Testis (tissue), 3 donors: ENCODE measurements around the gene LCP2. TPM values are rescaled to one million over a fixed set of nuclear protein-coding genes. Genes with fewer than 3 reads are reported as not detected.

Experiments used
- DNase-seq: peaks from one replicate; pipeline ENCODE4 v3.0.0-alpha.2; 2019
- H3K27ac ChIP-seq, 2 donors: fragments of 200-600 bp; sonication (generic); one replicate each; pipeline ENCODE4 v1.5.1; 2019
- H3K27me3 ChIP-seq: fragments of 200-600 bp; sonication (generic); one replicate; pipeline ENCODE4 v1.5.1; 2019
- H3K36me3 ChIP-seq: fragments of 200-600 bp; sonication (generic); one replicate; pipeline ENCODE4 v1.5.1; 2017; ENCODE audit warnings: low read depth; ENCODE audit errors: missing control alignments
- H3K4me1 ChIP-seq: fragments of 200-600 bp; sonication (generic); one replicate; pipeline ENCODE4 v1.5.1; 2019
- H3K4me3 ChIP-seq, 2 donors: fragments of 200-600 bp; sonication (generic); one replicate each; pipeline ENCODE4 v1.5.1; 2017 to 2019
- H3K9me3 ChIP-seq: fragments of 200-600 bp; sonication (generic); one replicate; pipeline ENCODE4 v1.5.1; 2017
- POLR2A ChIP-seq: fragments of 450-650 bp; IDR thresholded peaks from one replicate; pipeline ENCODE4 v1.6.1; 2017; ENCODE audit warnings: antibody characterized with exemption, mild to moderate bottlenecking, moderate library complexity
- WGBS, 2 donors: methylation state at CpG; one replicate each; pipeline ENCODE4 v1.1.5; 2018; 5-methylcytosine and 5-hydroxymethylcytosine counted together
- intact Hi-C: fragments of 100-400 bp; cut with DNase I; formaldehyde crosslinking; loops from one replicate; pipeline ENCODE4 v1.15.1; 2023; ENCODE audit warnings: low total_unique reads
- polyA plus RNA-seq: library from polyadenylated mRNA; stranded (reverse); fragments of 350-450 nt; fragmentation: Illumina TruSeq; extraction: RNeasy Lipid Tissue Mini Kit (QIAGEN cat#74804); gene quantifications from one replicate; pipeline ENCODE4 v1.2.3, GENCODE V29; 2014; ENCODE audit warnings: low read depth, low replicate concordance; ENCODE audit not compliant: insufficient read depth
- total RNA-seq, 2 donors: library from RNA; depleted of rRNA; stranded (reverse); fragments of >200 nt; gene quantifications; one replicate each; pipeline ENCODE4 v1.2.3, GENCODE V29; 2016
- TF ChIP-seq, protein P1 (sequence below), 3 experiments: fragments of 450-650 bp in 2 of 3; fragments of 200-600 bp in 1 of 3; sonication (generic) in 1 of 3; IDR thresholded peaks; one replicate each; pipeline ENCODE4 v1.5.1; 2016 to 2019; ENCODE audit warnings: antibody characterized with exemption in 3 of 3, mild to moderate bottlenecking in 2 of 3, moderate library complexity in 1 of 3

The LCP2 gene
- total and polyA plus RNA-seq, 3 donors from 2014 or later = 8.6 to 14.2 (median 11.5) TPM

DNA sequence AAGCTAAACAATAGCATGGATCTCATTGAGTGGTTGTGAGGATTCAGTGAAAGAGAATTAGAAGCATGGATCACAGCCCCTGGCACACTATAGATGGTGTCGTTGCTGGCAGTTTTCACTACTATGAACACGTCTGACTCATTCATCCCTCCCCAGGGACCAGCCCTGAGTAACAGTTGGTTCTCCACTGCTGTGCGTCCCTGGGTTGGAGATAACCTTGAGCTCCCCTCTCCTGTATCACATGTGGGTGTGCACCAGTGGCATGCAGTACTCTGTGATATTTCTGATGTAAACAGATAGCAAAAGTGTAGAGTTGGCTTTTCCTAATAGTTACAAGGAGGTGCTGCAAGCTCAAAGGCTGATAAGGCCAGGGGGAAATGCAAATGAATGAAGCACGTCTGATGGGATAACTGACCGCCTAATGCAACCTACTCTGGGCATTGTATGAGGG lies 8.8 kb upstream of the LCP2 start:
- Histone ChIP-seq H3K9me3 (no peaks in the 10 kb centered on the region), H3K4me3 (no peak overlapping the region), H3K4me1 (peaks cover 44% of the 10 kb centered on the region), H3K36me3 (no peaks in the 10 kb centered on the region), H3K27me3 (no peaks in the 10 kb centered on the region), H3K27ac (peak overlapping the region in 1 of 2 donors; percentile 76)
- intact Hi-C loops = no loop called here
- WGBS, 2 donors = 39 to 46% methylated on average over 5 of the region's 5 CpGs
- no peak for TF ChIP-seq POLR2A
- DNase-seq = peak; percentile 72

DNA sequence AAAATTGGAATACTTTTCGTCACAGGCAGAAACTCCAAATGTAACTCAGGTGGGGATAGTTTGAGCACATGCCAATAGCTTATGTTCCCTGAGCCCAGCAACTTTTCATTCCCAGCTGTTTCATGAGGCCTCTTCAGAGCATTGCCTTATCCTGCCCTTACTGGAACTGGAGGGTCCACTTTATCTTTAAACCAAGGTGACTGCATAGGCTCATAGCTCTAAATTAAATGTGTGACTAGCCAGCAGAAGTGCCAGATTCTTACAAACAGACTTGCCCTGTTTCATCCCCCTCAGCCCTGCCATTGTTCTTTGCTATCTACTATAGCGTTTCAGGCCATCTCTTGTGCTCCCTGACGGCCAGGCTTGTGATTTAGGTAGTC lies 8.1 kb upstream of the LCP2 start:
- peak overlapping the region in 1 of 2 donors; percentile 76 for H3K27ac ChIP-seq
- no peak overlapping the region for H3K4me3 ChIP-seq
- TF ChIP-seq, protein P1, sequence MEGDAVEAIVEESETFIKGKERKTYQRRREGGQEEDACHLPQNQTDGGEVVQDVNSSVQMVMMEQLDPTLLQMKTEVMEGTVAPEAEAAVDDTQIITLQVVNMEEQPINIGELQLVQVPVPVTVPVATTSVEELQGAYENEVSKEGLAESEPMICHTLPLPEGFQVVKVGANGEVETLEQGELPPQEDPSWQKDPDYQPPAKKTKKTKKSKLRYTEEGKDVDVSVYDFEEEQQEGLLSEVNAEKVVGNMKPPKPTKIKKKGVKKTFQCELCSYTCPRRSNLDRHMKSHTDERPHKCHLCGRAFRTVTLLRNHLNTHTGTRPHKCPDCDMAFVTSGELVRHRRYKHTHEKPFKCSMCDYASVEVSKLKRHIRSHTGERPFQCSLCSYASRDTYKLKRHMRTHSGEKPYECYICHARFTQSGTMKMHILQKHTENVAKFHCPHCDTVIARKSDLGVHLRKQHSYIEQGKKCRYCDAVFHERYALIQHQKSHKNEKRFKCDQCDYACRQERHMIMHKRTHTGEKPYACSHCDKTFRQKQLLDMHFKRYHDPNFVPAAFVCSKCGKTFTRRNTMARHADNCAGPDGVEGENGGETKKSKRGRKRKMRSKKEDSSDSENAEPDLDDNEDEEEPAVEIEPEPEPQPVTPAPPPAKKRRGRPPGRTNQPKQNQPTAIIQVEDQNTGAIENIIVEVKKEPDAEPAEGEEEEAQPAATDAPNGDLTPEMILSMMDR (IDR thresholded peaks at IDR 0.05) = no peak
- no peak for TF ChIP-seq POLR2A
- intact Hi-C loops = no loop called here
- peaks cover 36% of the 10 kb centered on the region for H3K4me1 ChIP-seq
- WGBS, 2 donors = 69% methylated on average over 3 of the region's 3 CpGs
- no peaks in the 10 kb centered on the region for H3K27me3 ChIP-seq
- DNase-seq = no peak
- no peaks in the 10 kb centered on the region for H3K36me3 ChIP-seq
- no peaks in the 10 kb centered on the region for H3K9me3 ChIP-seq

DNA sequence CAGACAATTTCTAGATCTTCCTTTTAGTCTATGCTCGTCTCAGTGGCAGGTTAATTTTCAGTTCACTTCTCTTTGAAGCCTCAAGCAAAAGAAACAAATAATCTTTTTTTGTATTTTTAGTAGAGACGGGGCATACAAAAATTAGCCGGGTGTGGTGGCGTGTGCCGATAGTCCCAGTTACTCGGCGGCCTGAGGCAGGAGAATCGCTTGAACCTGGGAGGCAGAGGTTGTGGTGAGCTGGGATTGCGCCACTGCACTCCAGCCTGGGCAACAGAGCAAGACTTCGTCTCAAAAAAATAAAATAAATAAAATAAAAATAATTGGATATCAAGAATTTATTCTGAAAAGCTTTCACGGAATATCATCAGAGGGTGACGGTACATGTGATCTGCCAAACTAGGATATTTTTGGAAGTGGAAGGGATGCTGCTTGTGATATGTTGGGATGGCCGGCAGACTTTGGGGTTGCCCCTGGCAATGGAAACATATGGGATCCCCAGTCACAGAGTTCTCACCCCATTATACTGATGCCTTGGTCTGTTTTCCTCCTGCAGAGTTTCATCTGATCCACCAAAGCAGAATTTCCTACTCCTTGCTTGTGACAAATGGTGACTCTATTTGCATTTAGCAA lies 7.6 kb upstream of the LCP2 start:
- no peak overlapping the region for H3K4me3 ChIP-seq
- no peak overlapping the region for H3K27ac ChIP-seq
- 96 to 97% methylated on average over 13 of the region's 13 CpGs for WGBS, 2 donors
- intact Hi-C loops = no loop called here
- TF ChIP-seq, protein P1 (IDR thresholded peaks at IDR 0.05) = no peak
- no peak for TF ChIP-seq POLR2A
- H3K36me3 ChIP-seq = no peaks in the 10 kb centered on the region
- H3K27me3 ChIP-seq = no peaks in the 10 kb centered on the region
- no peak for DNase-seq
- H3K4me1 ChIP-seq = peaks cover 34% of the 10 kb centered on the region
- H3K9me3 ChIP-seq = no peaks in the 10 kb centered on the region

DNA sequence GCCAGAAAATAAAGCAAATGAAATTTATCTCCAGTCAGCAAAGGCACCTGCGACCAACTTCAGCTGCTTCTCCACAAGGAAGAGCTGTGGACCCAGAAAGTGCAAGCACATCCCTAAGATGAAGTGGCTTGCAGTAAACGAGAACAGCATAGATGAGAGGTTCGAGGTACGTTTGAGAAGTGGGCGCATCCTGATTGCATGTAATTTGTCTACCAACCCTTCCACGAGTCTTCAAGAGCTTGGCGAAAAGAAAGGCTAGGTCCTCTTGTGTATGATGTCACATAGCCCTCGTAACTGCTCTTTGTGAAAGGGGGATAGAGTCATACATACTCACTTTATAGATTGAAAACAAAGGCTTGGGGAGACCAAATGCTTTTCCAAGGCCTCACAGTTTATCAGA lies 6.0 kb upstream of the LCP2 start:
- intact Hi-C loops = no loop called here
- WGBS, 2 donors = 82 to 84% methylated on average over 8 of the region's 8 CpGs
- Histone ChIP-seq H3K4me3 (no peak overlapping the region), H3K27me3 (no peaks in the 10 kb centered on the region), H3K27ac (peak overlapping the region in 1 of 2 donors; percentile 11), H3K36me3 (no peaks in the 10 kb centered on the region), H3K9me3 (no peaks in the 10 kb centered on the region), H3K4me1 (peaks cover 34% of the 10 kb centered on the region)
- no peak for TF ChIP-seq POLR2A
- TF ChIP-seq, protein P1 (IDR thresholded peaks at IDR 0.05) = no peak
- no peak for DNase-seq

DNA sequence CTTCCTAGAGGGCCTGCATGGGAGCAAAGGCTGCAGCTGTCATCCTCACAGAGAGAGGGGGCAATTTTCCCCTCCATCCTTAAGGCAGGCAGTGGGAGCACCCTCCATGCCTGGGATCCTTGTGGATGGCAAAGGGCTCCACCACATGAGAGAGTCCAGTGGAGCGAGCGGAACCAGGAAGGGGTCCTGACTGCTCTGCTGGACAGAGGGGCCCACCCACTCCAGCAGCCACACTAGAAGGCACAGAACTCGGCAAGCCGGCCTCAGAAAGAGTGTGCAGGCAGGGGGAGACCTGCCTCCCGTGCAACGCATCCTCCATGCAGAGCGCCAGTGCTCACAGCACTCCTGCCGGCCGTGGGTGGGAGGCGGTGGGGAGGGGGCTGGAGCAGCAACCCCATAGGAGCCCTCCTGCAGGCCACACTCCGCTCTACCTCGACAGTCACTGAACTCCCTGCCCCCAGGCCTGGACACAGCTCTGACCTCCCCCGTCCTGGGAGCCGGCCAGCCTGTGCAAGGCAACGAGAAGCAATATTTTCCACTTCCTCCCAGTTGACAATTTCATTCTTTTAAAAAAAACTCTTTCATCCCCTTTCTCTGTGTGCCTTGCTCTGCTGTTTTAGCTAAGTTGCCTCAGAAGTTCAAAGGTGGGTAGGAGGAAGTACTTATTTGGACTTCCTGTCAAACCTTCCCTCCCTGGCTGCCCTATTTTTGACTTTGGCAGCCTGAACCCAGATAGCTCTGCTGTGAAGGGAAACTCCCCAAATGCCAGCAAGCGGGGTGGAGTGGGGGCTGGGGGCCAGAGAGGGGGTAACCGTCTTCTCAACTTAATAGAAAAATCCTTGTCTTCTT lies 5.3 kb upstream of the LCP2 start:
- H3K9me3 ChIP-seq = no peaks in the 10 kb centered on the region
- TF ChIP-seq, protein P1 (IDR thresholded peaks at IDR 0.05) = no peak
- TF ChIP-seq POLR2A = no peak
- DNase-seq = peak; percentile 41
- WGBS, 2 donors = 46 to 57% methylated on average over 14 to 17 of the region's 17 CpGs
- no peaks in the 10 kb centered on the region for H3K36me3 ChIP-seq
- intact Hi-C loops = no loop called here
- H3K27ac ChIP-seq = peak overlapping the region in 1 of 2 donors; percentile 11
- H3K4me1 ChIP-seq = peaks cover 33% of the 10 kb centered on the region
- H3K4me3 ChIP-seq = no peak overlapping the region
- no peaks in the 10 kb centered on the region for H3K27me3 ChIP-seq
